Loucy (cell line): Measurements from ENCODE around the gene ALAS1.

Experiments used
- H2AFZ ChIP-seq: fragments of 200-600 bp; sonication (generic); 2 replicates; pipeline ENCODE4 v1.6.0; 2016; ENCODE audit warnings: antibody characterized with exemption, mild to moderate bottlenecking, low read length, moderate library complexity
- H3F3A ChIP-seq: fragments of 200-600 bp; 2 replicates; pipeline ENCODE4 v1.6.0; 2016; ENCODE audit warnings: antibody characterized with exemption, low read depth, mild to moderate bottlenecking
- H3K27me3 ChIP-seq: fragments of 200-600 bp; sonication (generic); 2 replicates; pipeline ENCODE4 v1.6.1; 2014; ENCODE audit warnings: low read length, mild to moderate bottlenecking; ENCODE audit not compliant: insufficient read depth, poor library complexity, severe bottlenecking
- H3K36me3 ChIP-seq: fragments of 200-600 bp; sonication (generic); 2 replicates; pipeline ENCODE4 v1.6.1; 2016; ENCODE audit warnings: low read length; ENCODE audit not compliant: insufficient read depth
- H3K4me1 ChIP-seq: fragments of 200-600 bp; sonication (generic); 2 replicates; pipeline ENCODE4 v1.5.1; 2014; ENCODE audit warnings: low read length, mild to moderate bottlenecking; ENCODE audit not compliant: insufficient read depth, poor library complexity, severe bottlenecking
- H3K4me2 ChIP-seq: fragments of 200-600 bp; sonication (generic); 2 replicates; pipeline ENCODE4 v1.6.0; 2014; ENCODE audit warnings: antibody characterized with exemption, low read length, low read depth, mild to moderate bottlenecking; ENCODE audit not compliant: poor library complexity, severe bottlenecking
- H3K4me3 ChIP-seq: fragments of 200-600 bp; sonication (generic); 2 replicates; pipeline ENCODE4 v1.5.1; 2014; ENCODE audit warnings: low read length, mild to moderate bottlenecking, mixed read lengths; ENCODE audit not compliant: poor library complexity, severe bottlenecking
- H3K79me2 ChIP-seq: fragments of 200-600 bp; sonication (generic); 2 replicates; pipeline ENCODE4 v1.6.1; 2014; ENCODE audit warnings: low read length; ENCODE audit not compliant: insufficient read depth
- H3K9ac ChIP-seq: fragments of 200-600 bp; sonication (generic); 2 replicates; pipeline ENCODE4 v1.6.0; 2014; ENCODE audit warnings: mild to moderate bottlenecking, low read depth, low read length, moderate library complexity; ENCODE audit not compliant: poor library complexity, severe bottlenecking
- H3K9me2 ChIP-seq: fragments of 200-600 bp; sonication (generic); replicated peaks from 2 replicates; pipeline ENCODE4 v1.6.1; 2016; ENCODE audit warnings: low read depth, low read length, mixed read lengths
- H3K9me3 ChIP-seq: fragments of 200-600 bp; sonication (generic); 2 replicates; pipeline ENCODE4 v1.6.1; 2014; ENCODE audit warnings: mild to moderate bottlenecking, antibody characterized with exemption, low read length, low read depth; ENCODE audit not compliant: insufficient read depth
- H4K20me1 ChIP-seq: fragments of 200-600 bp; sonication (generic); 2 replicates; pipeline ENCODE4 v1.6.0; 2014; ENCODE audit warnings: antibody characterized with exemption, low read length, mild to moderate bottlenecking; ENCODE audit not compliant: insufficient read depth, poor library complexity, severe bottlenecking
- CTCF ChIP-seq: fragments of 200-600 bp; sonication (generic); conservative IDR thresholded peaks from 2 replicates; pipeline ENCODE4 v1.5.1; 2014; ENCODE audit warnings: mild to moderate bottlenecking, antibody characterized with exemption, low read length
- EZH2phosphoT487 ChIP-seq: fragments of 200-600 bp; IDR thresholded peaks from 2 replicates; pipeline ENCODE4 v1.6.1; 2018; ENCODE audit warnings: antibody characterized with exemption, mild to moderate bottlenecking, moderate library complexity, borderline replicate concordance

The ALAS1 gene

GRCh38 chr3:52154135-52155094 lies 43.5 kb upstream of the ALAS1 start, which contains the start of gene POC1A:
POC1A (minus strand) TSS chr3:52154423; CDS start chr3:52154372, 51 bp downstream.
- Histone ChIP-seq H3K9me2 (no peaks in the 10 kb centered on the region), H3F3A (no peaks in the 10 kb centered on the region), H3K79me2 (peaks cover 39% of the 10 kb centered on the region), H3K9me3 (no peaks in the 10 kb centered on the region), H3K9ac (peak within 1 kb of the TSS; percentile 96), H3K4me2 (peak within 1 kb of the TSS; percentile 91), H3K36me3 (peaks cover 8% of the 10 kb centered on the region; the same call in 1 of the 2 replicates), H3K4me3 (peak within 1 kb of the TSS; percentile 89), H2AFZ (peak within 1 kb of the TSS; percentile 99), H3K27me3 (no peaks in the 10 kb centered on the region), H4K20me1 (peaks cover 4% of the 10 kb centered on the region), H3K4me1 (peaks cover 22% of the 10 kb centered on the region)
- TF ChIP-seq EZH2phosphoT487 (no peak), CTCF (no peak)

- peaks cover 32% of the 10 kb centered on the region for H3K79me2 ChIP-seq
- TF ChIP-seq EZH2phosphoT487 = no peak
- no peak for TF ChIP-seq CTCF
- no peak overlapping the region for H3K9ac ChIP-seq
- H3K4me3 ChIP-seq = no peak overlapping the region
- no peaks in the 10 kb centered on the region for H3K9me3 ChIP-seq
- no peak overlapping the region for H2AFZ ChIP-seq
- no peaks in the 10 kb centered on the region for H3K27me3 ChIP-seq
- H3K4me2 ChIP-seq = no peak overlapping the region
- H3K36me3 ChIP-seq = no peaks in the 10 kb centered on the region
- H3K4me1 ChIP-seq = peaks cover 22% of the 10 kb centered on the region
- no peaks in the 10 kb centered on the region for H3K9me2 ChIP-seq
- H3F3A ChIP-seq = no peaks in the 10 kb centered on the region
- H4K20me1 ChIP-seq = peaks cover 4% of the 10 kb centered on the region
Observed at GRCh38 chr3:52155912-52156311, 42.0 kb upstream of the ALAS1 start.

GRCh38 chr3:52159503-52159902 lies 38.5 kb upstream of the ALAS1 start:
- no peak for TF ChIP-seq CTCF
- TF ChIP-seq EZH2phosphoT487 = no peak

More at GRCh38 chr3:52159503-52159902, 38.5 kb upstream of the ALAS1 start:
- Histone ChIP-seq H3K4me1 (peaks cover 3% of the 10 kb centered on the region), H3K9me3 (no peaks in the 10 kb centered on the region), H3K9ac (no peak overlapping the region), H3F3A (no peaks in the 10 kb centered on the region), H3K4me2 (no peak overlapping the region), H3K79me2 (no peaks in the 10 kb centered on the region), H3K4me3 (no peak overlapping the region), H2AFZ (0 out of 2 replicates have a peak overlapping the region, but pooled peaks have one; percentile 43), H3K27me3 (no peaks in the 10 kb centered on the region), H4K20me1 (no peaks in the 10 kb centered on the region), H3K36me3 (no peaks in the 10 kb centered on the region), H3K9me2 (no peaks in the 10 kb centered on the region)
